ENCODE data around the gene MAP6.

DNA sequence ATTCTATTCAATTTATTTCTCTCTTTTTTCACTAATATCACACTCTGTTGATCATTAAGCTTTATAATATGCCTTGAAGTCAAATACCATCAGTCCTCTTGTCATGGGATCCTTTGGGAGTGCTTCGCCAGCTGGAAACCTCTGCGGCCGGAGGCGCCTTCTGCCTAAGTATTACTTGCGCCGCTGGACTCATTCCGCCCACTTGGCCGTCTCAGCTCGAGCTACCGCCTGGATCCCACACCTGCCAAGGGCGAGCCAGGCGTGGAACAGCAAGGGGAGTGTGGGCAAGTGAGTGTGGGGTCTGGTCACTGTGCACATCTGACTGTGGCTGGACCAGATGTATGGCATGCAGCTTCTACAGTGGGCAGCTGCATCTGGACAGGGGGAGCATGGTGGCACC lies 9.1 kb upstream of the MAP6 start:
- TF ChIP-seq, protein P1, sequence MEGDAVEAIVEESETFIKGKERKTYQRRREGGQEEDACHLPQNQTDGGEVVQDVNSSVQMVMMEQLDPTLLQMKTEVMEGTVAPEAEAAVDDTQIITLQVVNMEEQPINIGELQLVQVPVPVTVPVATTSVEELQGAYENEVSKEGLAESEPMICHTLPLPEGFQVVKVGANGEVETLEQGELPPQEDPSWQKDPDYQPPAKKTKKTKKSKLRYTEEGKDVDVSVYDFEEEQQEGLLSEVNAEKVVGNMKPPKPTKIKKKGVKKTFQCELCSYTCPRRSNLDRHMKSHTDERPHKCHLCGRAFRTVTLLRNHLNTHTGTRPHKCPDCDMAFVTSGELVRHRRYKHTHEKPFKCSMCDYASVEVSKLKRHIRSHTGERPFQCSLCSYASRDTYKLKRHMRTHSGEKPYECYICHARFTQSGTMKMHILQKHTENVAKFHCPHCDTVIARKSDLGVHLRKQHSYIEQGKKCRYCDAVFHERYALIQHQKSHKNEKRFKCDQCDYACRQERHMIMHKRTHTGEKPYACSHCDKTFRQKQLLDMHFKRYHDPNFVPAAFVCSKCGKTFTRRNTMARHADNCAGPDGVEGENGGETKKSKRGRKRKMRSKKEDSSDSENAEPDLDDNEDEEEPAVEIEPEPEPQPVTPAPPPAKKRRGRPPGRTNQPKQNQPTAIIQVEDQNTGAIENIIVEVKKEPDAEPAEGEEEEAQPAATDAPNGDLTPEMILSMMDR (IDR thresholded peaks at IDR 0.05): no peak
- no peak for TF ChIP-seq POLR2A (IDR thresholded peaks at IDR 0.05)
